Measurements from ENCODE around the gene HBA2. TPM values are rescaled to one million over a fixed set of nuclear protein-coding genes. Genes with fewer than 3 reads are reported as not detected.
"Not testable (repeated sequence)": the region's sequence is repeated elsewhere in the genome, so short reads cannot be mapped to it uniquely, and the experiment has no call there.

The HBA2 gene
- total RNA-seq, 2 experiments from 2014 or later = 0.62 TPM; not detected in 1

DNA sequence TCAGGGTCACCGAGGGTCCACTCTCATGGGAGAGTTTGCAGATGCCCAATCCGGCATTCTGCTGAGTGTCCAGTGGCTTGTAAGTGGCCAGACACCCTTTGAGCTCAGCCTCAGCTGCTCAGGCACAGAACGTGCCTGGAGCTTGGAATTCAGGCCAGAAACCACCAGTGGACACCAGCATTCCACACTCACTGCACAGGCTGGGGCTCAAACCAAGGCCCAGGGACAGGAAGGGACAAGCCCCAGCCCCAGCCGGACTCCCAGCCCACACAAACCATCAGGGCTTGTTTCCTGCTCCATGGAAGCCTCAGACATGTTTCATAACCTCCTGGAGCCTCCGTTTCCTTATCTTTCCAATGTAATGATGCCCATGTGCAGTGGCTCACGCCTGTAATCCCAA is 29.2 kb upstream of the HBA2 start:
- no peaks in the 10 kb centered on the region for H3K27me3 Mint-ChIP-seq (ENCODE audit: low read depth)
- intact Hi-C loops (cut with micrococcal nuclease) = no loop called here
- DNase-seq = no peak
- CTCF ChIA-PET = interaction anchor here (1.3 kb wide), 1 partner anchor 37 kb away, joined by 3 read pairs; no protein-coding TSS in a partner anchor
- no peak overlapping the region for H3K27ac Mint-ChIP-seq
- H3K9me3 Mint-ChIP-seq = no peaks in the 10 kb centered on the region
- no peak overlapping the region for H3K4me3 Mint-ChIP-seq
- peaks cover 2% of the 10 kb centered on the region for H3K4me1 Mint-ChIP-seq (ENCODE audit: low read depth)
- H3K36me3 Mint-ChIP-seq (ENCODE audit: low read depth) = peaks cover 2% of the 10 kb centered on the region

- CTCF ChIA-PET = interaction anchor here (1.3 kb wide), 1 partner anchor 38 kb away, joined by 3 read pairs; no protein-coding TSS in a partner anchor
- H3K36me3 Mint-ChIP-seq (ENCODE audit: low read depth) = no peaks in the 10 kb centered on the region
- no peaks in the 10 kb centered on the region for H3K4me1 Mint-ChIP-seq (ENCODE audit: low read depth)
- no peaks in the 10 kb centered on the region for H3K9me3 Mint-ChIP-seq
- no peaks in the 10 kb centered on the region for H3K27me3 Mint-ChIP-seq (ENCODE audit: low read depth)
- no peak overlapping the region for H3K27ac Mint-ChIP-seq
- no peak overlapping the region for H3K4me3 Mint-ChIP-seq
- no peak for DNase-seq
- intact Hi-C loops (cut with micrococcal nuclease) = no loop called here
These were observed 27.9 kb upstream of the HBA2 start for GRCh38 chr16:144797-145252.

DNA sequence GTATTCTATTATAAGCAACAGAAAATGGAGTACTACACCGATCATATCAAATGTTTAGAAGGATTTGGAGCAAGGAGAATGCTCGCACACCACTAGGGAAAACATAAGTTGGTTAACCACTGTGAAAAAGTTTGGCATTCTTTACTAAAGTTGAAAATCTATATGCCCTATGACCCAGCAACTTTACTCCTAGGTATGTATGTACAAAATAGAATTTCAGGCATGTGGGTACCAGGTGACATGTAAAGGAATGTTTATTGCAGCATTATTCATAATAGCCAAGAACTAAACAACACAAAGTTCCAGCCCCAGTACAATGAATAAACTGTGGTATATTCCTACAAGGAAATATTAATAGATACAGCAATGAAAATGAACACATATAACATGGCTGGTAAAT is 26.0 kb upstream of the HBA2 start:
- Mint-ChIP-seq H3K4me1 (ENCODE audit: low read depth) (no peaks in the 10 kb centered on the region), H3K27me3 (ENCODE audit: low read depth) (peaks cover 4% of the 10 kb centered on the region), H3K9me3 (no peaks in the 10 kb centered on the region), H3K36me3 (ENCODE audit: low read depth) (no peaks in the 10 kb centered on the region), H3K27ac (no peak overlapping the region), H3K4me3 (no peak overlapping the region)
- intact Hi-C loops (cut with micrococcal nuclease) = no loop called here
- DNase-seq = no peak
- CTCF ChIA-PET = no interaction called here

GRCh38 chr16:149024-149660 is 23.5 kb upstream of the HBA2 start:
- Mint-ChIP-seq H3K36me3 (ENCODE audit: low read depth) (no peaks in the 10 kb centered on the region), H3K4me3 (no peak overlapping the region), H3K27me3 (ENCODE audit: low read depth) (peaks cover 8% of the 10 kb centered on the region), H3K27ac (no peak overlapping the region), H3K9me3 (no peaks in the 10 kb centered on the region), H3K4me1 (ENCODE audit: low read depth) (no peaks in the 10 kb centered on the region)
- DNase-seq = no peak
- CTCF ChIA-PET = interaction anchor here (1.1 kb wide), 1 partner anchor 33 kb away, joined by 3 read pairs; no protein-coding TSS in a partner anchor
- intact Hi-C loops (cut with micrococcal nuclease) = no loop called here

DNA sequence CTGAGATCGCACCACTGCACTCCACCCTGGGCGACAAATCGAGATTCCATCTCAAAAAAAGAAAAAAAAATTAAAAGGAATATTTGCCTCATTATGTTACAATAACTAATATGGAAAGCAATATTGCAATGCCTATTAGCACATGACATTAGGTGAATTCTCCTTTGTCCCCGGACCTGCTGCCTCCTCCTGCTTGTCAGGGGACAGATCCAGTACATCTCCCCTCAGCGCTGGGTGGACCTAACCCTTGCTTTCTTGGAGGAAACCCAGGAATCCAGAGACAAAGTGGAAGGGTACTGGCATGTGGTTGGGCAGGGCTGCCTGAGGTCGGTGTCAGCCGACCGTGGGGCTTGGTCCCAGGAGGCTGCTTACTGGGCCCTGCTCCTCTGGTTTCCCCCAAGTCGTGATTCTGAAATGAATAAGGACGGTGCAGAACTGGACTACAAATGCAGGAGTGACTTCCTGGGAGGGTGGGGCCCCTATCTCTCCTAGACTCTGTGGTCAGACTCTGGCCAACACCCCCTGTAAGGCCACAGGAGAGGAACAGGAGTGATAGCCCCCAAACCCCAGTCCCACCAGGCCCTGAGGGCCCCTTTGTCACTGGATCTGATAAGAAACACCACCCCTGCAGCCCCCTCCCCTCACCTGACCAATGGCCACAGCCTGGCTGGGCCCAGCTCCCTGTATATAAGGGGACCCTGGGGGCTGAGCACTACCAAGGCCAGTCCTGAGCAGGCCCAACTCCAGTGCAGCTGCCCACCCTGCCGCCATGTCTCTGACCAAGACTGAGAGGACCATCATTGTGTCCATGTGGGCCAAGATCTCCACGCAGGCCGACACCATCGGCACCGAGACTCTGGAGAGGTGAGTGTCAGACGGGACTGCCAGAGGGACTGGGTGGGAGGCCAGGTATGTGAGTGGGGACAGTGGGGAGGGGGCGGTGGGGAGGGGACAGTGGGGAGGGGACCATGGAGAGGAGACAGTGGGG is 20.2 kb upstream of the HBA2 start, which contains the start of gene HBZ:
TSS of gene HBZ (plus strand) at position 504 of the 988 bp plus-strand sequence. CDS start at position 770, 266 bp downstream.
- no peak for DNase-seq
- H3K9me3 Mint-ChIP-seq = no peaks in the 10 kb centered on the region
- intact Hi-C loops (cut with micrococcal nuclease) = no loop called here
- peaks cover 7% of the 10 kb centered on the region for H3K4me1 Mint-ChIP-seq (ENCODE audit: low read depth)
- no peak within 1 kb of the TSS for H3K27ac Mint-ChIP-seq
- H3K36me3 Mint-ChIP-seq (ENCODE audit: low read depth) = no peaks in the 10 kb centered on the region
- peaks cover 23% of the 10 kb centered on the region for H3K27me3 Mint-ChIP-seq (ENCODE audit: low read depth)
- CTCF ChIA-PET = no interaction called here
- H3K4me3 Mint-ChIP-seq = no peak within 1 kb of the TSS

- H3K27ac Mint-ChIP-seq; H3K9me3 Mint-ChIP-seq; CTCF ChIA-PET; H3K36me3 Mint-ChIP-seq (ENCODE audit: low read depth); H3K4me3 Mint-ChIP-seq; DNase-seq; intact Hi-C loops (cut with micrococcal nuclease); H3K4me1 Mint-ChIP-seq (ENCODE audit: low read depth): not testable (repeated sequence)
- peaks cover 27% of the 10 kb centered on the region for H3K27me3 Mint-ChIP-seq (ENCODE audit: low read depth)
These were observed 19.6 kb upstream of the HBA2 start for GRCh38 chr16:153129-153521.

DNA sequence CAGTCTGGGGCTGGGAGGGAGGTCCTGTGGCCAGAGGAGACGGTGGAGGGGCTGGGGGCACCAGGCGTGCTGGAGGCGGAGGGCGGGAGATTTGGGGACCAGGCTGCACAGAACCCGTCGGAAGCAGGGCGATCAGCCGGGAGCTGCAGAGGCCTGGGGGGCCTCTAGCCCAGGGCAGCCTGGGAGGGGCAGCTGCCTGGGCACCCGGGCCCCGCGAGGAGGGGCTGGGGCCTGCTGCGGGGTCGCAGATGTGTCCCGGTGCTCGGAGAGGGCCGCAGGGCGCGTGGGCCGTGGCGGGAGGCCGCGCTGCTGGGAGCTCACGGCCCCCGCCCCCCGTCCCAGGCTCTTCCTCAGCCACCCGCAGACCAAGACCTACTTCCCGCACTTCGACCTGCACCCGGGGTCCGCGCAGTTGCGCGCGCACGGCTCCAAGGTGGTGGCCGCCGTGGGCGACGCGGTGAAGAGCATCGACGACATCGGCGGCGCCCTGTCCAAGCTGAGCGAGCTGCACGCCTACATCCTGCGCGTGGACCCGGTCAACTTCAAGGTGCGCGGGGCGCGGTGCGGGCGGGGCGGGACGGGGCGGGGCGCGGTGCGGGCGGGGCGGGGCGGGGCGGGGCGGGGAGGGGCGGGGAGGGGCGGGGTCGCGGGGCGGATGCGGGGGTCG is 19.0 kb upstream of the HBA2 start:
- H3K4me1 Mint-ChIP-seq (ENCODE audit: low read depth); H3K9me3 Mint-ChIP-seq; intact Hi-C loops (cut with micrococcal nuclease); CTCF ChIA-PET; DNase-seq; H3K27ac Mint-ChIP-seq; H3K36me3 Mint-ChIP-seq (ENCODE audit: low read depth); H3K4me3 Mint-ChIP-seq: not testable (repeated sequence)
- peaks cover 30% of the 10 kb centered on the region for H3K27me3 Mint-ChIP-seq (ENCODE audit: low read depth)

- intact Hi-C loops (cut with micrococcal nuclease) = no loop called here
- no peak for DNase-seq
- Mint-ChIP-seq H3K9me3 (no peaks in the 10 kb centered on the region), H3K36me3 (ENCODE audit: low read depth) (no peaks in the 10 kb centered on the region), H3K27ac (no peak overlapping the region), H3K4me3 (peak overlapping the region; percentile 50), H3K4me1 (ENCODE audit: low read depth) (peaks cover 7% of the 10 kb centered on the region), H3K27me3 (ENCODE audit: low read depth) (peaks cover 35% of the 10 kb centered on the region)
- CTCF ChIA-PET = no interaction called here
These were observed 18.3 kb upstream of the HBA2 start for GRCh38 chr16:154217-155030.

GRCh38 chr16:155031-155398 is 17.7 kb upstream of the HBA2 start:
- DNase-seq = no peak
- intact Hi-C loops (cut with micrococcal nuclease) = no loop called here

DNA sequence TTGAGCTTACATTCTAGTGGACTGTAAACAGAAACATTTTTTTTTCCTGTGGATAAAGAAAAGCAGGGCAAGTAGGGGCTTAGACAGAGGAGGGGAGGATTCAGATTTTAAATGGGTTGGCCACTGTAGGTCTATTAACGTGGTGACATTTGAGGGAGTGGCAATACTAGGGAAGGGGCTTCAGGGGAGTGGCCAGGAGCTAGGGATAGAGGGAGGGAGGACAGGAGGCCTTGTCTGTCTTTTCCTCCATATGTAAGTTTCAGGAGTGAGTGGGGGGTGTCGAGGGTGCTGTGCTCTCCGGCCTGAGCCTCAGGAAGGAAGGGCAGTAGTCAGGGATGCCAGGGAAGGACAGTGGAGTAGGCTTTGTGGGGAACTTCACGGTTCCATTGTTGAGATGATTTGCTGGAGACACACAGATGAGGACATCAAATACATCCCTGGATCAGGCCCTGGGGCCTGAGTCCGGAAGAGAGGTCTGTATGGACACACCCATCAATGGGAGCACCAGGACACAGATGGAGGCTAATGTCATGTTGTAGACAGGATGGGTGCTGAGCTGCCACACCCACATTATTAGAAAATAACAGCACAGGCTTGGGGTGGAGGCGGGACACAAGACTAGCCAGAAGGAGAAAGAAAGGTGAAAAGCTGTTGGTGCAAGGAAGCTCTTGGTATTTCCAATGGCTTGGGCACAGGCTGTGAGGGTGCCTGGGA is 13.4 kb upstream of the HBA2 start:
- Mint-ChIP-seq H3K27me3 (ENCODE audit: low read depth) (peaks cover 39% of the 10 kb centered on the region), H3K36me3 (ENCODE audit: low read depth) (no peaks in the 10 kb centered on the region), H3K9me3 (no peaks in the 10 kb centered on the region), H3K4me3 (no peak overlapping the region), H3K27ac (no peak overlapping the region), H3K4me1 (ENCODE audit: low read depth) (peaks cover 7% of the 10 kb centered on the region)
- no peak for DNase-seq
- intact Hi-C loops (cut with micrococcal nuclease) = no loop called here
- CTCF ChIA-PET = no interaction called here

More at GRCh38 chr16:155031-155398, 17.7 kb upstream of the HBA2 start:
- peaks cover 38% of the 10 kb centered on the region for H3K27me3 Mint-ChIP-seq (ENCODE audit: low read depth)
- H3K27ac Mint-ChIP-seq = no peak overlapping the region
- H3K36me3 Mint-ChIP-seq (ENCODE audit: low read depth) = no peaks in the 10 kb centered on the region
- CTCF ChIA-PET = interaction anchor here (1.1 kb wide), 1 partner anchor 48 kb away, joined by 4 read pairs; no protein-coding TSS in a partner anchor
- H3K9me3 Mint-ChIP-seq = no peaks in the 10 kb centered on the region
- H3K4me1 Mint-ChIP-seq (ENCODE audit: low read depth) = peaks cover 7% of the 10 kb centered on the region
- H3K4me3 Mint-ChIP-seq = peak overlapping the region; percentile 50

DNA sequence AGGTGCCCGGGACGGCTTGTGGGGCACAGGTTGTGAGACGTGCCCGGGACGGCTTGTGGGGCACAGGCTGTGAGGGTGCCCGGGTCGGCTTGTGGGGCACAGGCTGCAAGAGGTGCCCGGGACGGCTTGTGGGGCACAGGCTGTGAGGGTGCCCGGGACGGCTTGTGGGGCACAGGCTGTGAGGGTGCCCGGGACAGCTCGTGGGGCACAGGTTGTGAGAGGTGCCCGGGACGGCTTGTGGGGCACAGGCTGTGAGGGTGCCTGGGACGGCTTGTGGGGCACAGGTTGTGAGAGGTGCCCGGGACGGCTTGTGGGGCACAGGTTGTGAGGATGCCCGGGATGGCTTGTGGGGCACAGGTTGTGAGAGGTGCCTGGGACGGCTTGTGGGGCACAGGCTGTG is 12.4 kb upstream of the HBA2 start:
- H3K4me3 Mint-ChIP-seq; H3K4me1 Mint-ChIP-seq (ENCODE audit: low read depth); H3K9me3 Mint-ChIP-seq; intact Hi-C loops (cut with micrococcal nuclease); DNase-seq; H3K36me3 Mint-ChIP-seq (ENCODE audit: low read depth); CTCF ChIA-PET; H3K27ac Mint-ChIP-seq: not testable (repeated sequence)
- H3K27me3 Mint-ChIP-seq (ENCODE audit: low read depth) = peaks cover 37% of the 10 kb centered on the region
